Dermis microvascular lymphatic vessel endothelial cell (primary cell): ENCODE results near the gene GKAP1. TPM values are rescaled to one million over a fixed set of nuclear protein-coding genes. Genes with fewer than 3 reads are reported as not detected.
"Not testable (repeated sequence)": the region's sequence is repeated elsewhere in the genome, so short reads cannot be mapped to it uniquely, and the experiment has no call there.

Experiments used
- DNase-seq, 2 donors: peaks; one replicate each; pipeline versions ENCODE4 v3.0.0 to v3.0.0-alpha.2; 2010; ENCODE audit warnings: low read depth in 2 of 2
- total RNA-seq: library from RNA; depleted of rRNA; stranded (reverse); fragments of >200 nt; gene quantifications from 2 replicates; pipeline ENCODE4 v1.2.1, GENCODE V29; 2014

GKAP1 gene
- total RNA-seq, 1 donor from 2014 or later = 0.64 TPM

- DNase-seq = not testable (repeated sequence)
Measured at GRCh38 chr9:83728591-83729368, 88.8 kb downstream of the GKAP1 start.

DNA sequence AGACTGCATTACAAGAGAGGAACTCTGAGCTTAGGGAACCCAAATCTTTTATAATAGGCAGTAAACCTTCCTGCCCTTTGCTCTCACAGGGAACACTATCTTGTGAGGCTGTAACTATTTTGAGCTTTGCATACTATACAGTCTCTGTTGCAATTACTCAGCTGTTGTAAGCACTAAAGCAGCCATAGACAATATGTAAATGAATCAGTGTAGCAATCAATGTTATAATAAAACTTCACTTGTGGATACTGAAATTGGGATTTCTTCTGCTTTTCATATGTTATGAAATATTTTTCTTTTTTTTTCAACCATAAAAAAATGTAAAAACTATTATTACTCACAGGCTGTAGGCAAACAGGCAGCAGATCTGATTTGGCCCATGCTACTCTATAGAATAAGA, 93.1 kb downstream of the GKAP1 start:
- no peak for DNase-seq

DNA sequence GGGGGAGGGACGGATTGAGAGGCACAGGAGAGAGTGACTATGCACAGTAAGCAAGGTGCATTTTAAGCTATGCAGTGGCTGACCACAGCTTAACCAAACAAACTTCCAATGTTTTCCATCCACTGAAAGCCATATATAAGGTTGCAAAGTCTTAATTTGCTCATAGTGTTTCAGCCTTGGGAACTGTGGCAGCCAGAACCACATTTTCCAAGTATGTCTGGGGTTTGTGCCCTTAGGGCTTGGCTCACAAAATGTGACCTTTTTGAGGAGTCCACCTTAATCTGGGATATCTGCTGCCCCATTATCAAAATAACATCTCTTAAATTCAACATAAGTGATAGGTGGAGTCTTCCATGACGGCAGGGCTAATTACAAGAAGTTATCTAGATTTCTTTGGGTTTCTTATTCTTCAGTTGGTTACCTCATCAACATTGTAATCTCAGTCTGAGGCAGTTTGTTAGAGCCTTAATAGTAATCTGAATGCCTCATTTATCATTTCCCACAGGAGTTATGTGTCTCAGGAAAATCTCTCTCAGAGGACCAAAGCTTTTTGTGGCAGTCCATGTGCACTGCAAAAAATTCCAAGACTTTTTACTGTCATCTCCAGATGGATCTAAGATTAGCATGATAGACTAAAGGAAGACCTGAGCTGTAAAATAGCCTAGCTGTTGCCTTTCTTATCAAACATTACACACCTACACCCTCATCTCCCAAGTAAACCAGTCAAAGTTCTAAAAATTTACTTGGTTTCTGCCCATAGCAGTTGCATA, 94.7 kb downstream of the GKAP1 start:
- no peak for DNase-seq

GRCh38 chr9:83721509-83721908, 96.1 kb downstream of the GKAP1 start:
- no peak for DNase-seq

GRCh38 chr9:83715794-83716193, 101.8 kb downstream of the GKAP1 start:
- no peak for DNase-seq

DNA sequence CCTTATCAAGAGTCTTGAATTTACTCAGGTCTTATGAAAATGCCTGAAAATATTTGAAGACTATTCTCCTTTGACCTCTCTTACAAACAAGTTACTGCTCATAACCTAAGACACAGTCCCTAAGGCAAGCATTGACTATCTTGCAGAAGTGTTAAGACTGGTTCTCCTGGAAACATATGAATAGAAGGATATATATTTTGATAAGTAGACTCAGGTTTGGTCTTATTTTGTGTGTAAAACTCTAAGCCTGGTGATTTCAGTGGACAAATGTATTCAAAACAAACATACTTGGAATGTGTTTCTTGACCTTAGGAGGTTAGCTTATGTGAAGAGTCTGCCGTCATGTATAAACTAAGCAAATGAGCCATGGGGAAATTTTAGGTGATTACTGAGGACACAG, 102.3 kb downstream of the GKAP1 start:
- DNase-seq = no peak

DNA sequence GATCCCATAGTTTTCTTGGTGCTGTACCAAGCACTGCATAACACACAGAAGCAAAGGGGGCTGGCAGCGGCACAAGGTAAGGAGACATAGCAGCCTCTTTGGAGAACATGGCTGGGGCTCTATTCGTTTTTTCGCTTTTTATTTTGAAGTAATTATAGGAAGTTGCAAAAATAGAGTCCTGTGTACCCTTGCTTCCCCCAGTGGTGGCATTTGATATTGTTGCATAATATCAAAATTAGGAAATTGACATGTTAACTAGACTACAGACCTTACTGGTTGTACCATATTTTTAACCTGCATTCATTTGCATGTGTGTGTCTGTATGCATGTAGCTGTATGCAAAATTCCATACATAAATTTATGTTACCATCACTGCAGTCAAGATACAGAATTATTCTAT, 103.2 kb downstream of the GKAP1 start:
- peak in 1 of 2 donors; percentile 18 for DNase-seq

DNA sequence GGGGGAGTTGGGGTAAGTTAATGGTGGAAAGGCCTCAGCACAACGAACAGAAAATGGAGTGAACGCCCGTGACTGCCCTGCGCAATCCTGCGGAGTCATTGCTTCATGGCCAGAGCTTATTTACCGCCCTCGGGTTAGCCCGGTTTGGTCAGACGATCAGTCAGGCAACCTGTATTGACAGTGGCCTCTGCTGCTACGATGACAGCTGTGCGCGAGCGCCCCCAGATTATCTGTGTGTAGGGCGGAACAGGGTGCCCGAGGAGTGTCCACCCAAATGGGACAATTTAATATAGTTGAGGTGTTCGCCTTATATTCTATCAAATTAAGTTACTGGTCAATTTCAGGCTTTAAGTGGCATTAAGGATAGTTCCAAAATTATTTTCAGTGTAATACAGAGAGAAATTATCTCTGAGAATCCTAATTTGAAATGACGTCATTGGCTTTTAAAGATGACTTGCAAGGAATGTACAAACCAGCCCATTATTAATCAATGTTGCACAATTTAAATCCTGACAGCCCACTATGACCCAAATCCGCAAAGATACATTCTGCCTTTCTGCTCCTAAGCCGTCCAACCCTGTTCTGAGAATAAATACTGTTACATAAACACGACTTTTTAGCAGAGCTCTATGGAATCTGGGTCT, 108.9 kb downstream of the GKAP1 start:
- peak; percentile 64 to 78 for DNase-seq

GRCh38 chr9:83707768-83708514, 109.6 kb downstream of the GKAP1 start, which contains the start of gene UBQLN1:
TSS of gene UBQLN1 (minus strand) at chr9:83707958. CDS start at chr9:83707679, 279 bp downstream.
- peak; percentile 94 to 97 for DNase-seq

DNA sequence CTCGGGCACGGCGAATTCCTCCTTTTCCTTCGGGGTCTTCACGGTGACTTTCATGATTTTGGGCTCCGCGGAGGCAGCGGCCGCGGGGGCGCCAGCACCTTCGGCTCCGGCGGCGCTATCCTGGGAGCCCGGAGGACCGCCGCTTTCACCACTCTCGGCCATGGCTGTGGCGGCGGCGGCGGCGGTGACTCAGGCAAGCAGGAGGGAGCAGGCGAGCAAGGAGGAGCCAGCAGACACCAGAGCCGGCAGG, 110.1 kb downstream of the GKAP1 start:
- DNase-seq = no peak

DNA sequence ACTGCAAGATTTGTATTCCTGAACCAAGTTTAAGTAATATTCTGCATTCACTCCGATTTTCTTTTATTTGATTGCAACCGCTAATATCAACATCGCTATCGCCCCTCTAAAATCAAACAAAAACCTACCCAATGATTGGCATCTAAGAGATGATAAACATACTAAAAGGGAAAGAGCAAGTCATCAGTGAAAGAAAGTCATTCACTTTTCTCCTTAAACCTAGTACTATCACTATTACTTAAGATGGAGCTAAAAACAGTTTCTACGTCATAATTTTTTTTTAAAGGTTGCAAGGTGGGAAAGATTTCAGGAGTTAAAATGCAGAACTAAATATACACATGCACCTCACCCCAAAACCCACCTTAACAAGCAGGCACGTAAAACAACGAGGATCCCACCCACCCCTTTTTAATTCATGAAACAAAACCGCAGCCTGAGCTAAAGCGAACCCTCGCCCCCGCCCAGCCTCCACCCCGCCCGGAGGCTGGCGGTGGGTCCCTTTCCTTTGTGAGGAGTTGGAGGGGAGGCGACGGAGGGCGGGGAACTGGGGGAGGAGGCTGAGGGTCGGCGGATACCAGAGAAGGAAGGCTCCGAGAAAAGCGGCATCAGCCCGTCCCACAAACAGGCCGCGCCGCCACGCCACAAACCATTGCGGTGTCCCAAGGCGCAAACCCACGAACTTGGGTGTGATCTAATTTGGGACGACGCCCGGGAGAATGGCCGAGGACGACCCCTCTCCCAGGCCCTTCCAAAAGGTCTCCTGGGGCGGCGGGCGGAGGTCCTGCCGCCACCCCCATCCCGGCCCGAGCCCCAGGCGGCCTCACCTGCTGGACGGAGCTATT, 110.7 kb downstream of the GKAP1 start:
- DNase-seq = peak in 1 of 2 donors; percentile 81

DNA sequence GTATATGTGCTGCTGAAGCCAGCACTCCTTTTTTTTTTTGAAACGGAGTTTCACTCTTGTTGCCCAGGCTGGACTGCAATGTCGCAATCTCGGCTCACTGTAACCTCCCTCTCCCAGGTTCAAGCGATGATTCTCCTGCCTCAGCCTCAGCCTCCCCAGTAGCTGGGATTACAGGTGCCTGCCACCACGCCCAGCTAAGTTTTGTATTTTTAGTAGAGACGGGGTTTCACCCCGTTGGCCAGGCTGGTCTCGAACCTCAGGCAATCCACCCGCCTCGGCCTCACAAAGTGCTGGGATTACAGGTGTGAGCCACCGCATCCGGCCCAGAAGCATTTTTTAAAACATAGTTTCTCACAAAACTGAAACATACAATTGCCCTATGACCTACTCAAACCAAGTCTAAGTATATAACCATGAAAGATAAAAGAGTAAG, 112.3 kb downstream of the GKAP1 start:
- DNase-seq = not testable (repeated sequence)

- peak; percentile 92 to 95 for DNase-seq
Measured at GRCh38 chr9:83701769-83702168, 115.8 kb downstream of the GKAP1 start.

- DNase-seq = no peak
Measured at GRCh38 chr9:83701286-83701685, 116.3 kb downstream of the GKAP1 start.

DNA sequence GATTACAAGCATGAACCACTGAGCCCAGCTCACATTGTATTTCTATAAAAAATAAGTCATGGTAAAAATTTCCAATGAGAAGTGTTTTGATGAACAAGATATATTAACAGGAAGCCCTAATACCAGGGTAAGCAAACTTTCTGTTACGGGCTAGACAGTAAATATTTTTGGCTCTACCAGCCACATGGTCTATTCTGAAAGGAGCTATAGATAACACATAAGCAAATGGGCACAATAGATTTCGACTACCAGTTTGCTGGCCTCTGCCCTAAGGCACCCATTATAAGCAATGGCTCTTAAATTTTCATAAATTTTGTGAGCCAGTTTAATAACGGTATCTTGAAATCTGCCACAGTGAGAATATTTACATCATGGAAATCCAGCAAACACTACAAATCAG, 118.0 kb downstream of the GKAP1 start:
- peak in 1 of 2 donors; percentile 7 for DNase-seq

GRCh38 chr9:83698976-83699585, 118.5 kb downstream of the GKAP1 start:
- DNase-seq = peak in 1 of 2 donors; percentile 49

GRCh38 chr9:83691492-83691891, 126.1 kb downstream of the GKAP1 start:
- no peak for DNase-seq
